ENCODE data around the gene TMEM229B.

GRCh38 chr14:67493092-67493717 is 4.7 kb upstream of the TMEM229B start:
- no peak for TF ChIP-seq ZNF274 (IDR thresholded peaks at IDR 0.05; ENCODE audit: low read depth, low read length)
- TF ChIP-seq YY1 (IDR thresholded peaks at IDR 0.05; ENCODE audit: insufficient read depth, insufficient read length) = no peak
